OCI-LY7 (cell line): ENCODE measurements around the gene KIT.

Experiments
- EZH2phosphoT487 ChIP-seq: fragments of 200-600 bp; sonication (generic); IDR thresholded peaks from 2 replicates; pipeline ENCODE4 v1.6.1; 2018; ENCODE audit warnings: low read depth, borderline replicate concordance, mild to moderate bottlenecking, mixed run types, antibody characterized with exemption, low read length, moderate library complexity, mixed read lengths
- TF ChIP-seq, protein P1 (sequence below): fragments of 200-600 bp; sonication (generic); conservative IDR thresholded peaks from 2 replicates; pipeline ENCODE4 v1.5.1; 2014; ENCODE audit warnings: mild to moderate bottlenecking, antibody characterized with exemption, low read length, moderate library complexity, mixed read lengths

DNA sequence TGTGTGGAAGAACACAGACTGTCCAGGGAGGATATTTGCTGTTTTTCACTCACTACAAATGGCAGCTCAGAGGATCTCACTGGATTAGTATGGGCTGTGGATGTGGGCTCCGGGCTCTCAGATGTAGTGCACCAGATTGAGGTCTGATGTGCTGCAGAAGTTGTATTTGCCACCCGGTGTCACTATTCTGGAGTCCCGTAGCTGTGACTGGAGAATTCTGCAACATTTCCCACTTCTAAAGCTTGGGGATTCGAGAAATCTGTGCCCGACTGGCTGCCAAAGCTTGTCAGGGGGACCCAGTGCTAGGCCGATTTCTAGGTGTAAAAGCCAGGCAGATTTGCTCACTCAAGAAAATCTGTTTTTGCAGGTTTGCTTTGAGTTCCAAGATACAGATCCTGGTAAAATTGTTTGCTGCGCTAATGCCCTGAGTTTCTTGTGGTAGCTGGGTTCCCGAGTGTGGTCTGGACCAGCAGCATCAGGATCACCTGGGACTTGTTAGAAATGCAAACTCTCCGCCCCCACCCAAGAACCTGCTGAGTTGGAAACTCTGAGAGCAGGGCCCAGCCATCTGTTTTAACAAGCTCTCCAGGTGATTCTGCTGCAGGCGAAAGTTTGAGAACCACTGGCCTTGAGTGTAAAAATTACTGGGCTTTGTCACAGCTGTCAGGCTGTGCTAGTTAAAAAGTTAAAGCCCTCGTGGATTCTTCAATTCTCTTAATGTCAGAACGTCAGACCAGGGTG is 18.1 kb downstream of the KIT start:
- TF ChIP-seq, protein P1, sequence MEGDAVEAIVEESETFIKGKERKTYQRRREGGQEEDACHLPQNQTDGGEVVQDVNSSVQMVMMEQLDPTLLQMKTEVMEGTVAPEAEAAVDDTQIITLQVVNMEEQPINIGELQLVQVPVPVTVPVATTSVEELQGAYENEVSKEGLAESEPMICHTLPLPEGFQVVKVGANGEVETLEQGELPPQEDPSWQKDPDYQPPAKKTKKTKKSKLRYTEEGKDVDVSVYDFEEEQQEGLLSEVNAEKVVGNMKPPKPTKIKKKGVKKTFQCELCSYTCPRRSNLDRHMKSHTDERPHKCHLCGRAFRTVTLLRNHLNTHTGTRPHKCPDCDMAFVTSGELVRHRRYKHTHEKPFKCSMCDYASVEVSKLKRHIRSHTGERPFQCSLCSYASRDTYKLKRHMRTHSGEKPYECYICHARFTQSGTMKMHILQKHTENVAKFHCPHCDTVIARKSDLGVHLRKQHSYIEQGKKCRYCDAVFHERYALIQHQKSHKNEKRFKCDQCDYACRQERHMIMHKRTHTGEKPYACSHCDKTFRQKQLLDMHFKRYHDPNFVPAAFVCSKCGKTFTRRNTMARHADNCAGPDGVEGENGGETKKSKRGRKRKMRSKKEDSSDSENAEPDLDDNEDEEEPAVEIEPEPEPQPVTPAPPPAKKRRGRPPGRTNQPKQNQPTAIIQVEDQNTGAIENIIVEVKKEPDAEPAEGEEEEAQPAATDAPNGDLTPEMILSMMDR = no peak
- no peak for TF ChIP-seq EZH2phosphoT487
